ENCODE results near the gene IFT88.

The IFT88 gene

GRCh38 chr13:20716951-20717350 lies 150.0 kb downstream of the IFT88 start:
- peak; percentile 83 for DNase-seq (ENCODE audit: low spot score)

- DNase-seq (ENCODE audit: low spot score) = peak; percentile 48
Measured at GRCh38 chr13:20717581-20718542, 150.9 kb downstream of the IFT88 start.

- DNase-seq (ENCODE audit: low spot score) = no peak
Measured at GRCh38 chr13:20718958-20719566, 152.1 kb downstream of the IFT88 start.

- DNase-seq (ENCODE audit: low spot score) = no peak
Measured at GRCh38 chr13:20719783-20720182, 152.8 kb downstream of the IFT88 start.

GRCh38 chr13:20720499-20720898 lies 153.5 kb downstream of the IFT88 start:
- DNase-seq (ENCODE audit: low spot score) = no peak

- no peak for DNase-seq (ENCODE audit: low spot score)
Measured at GRCh38 chr13:20721058-20721453, 154.1 kb downstream of the IFT88 start.

GRCh38 chr13:20721454-20722357 lies 154.7 kb downstream of the IFT88 start:
- DNase-seq (ENCODE audit: low spot score) = no peak

GRCh38 chr13:20727856-20728255 lies 160.9 kb downstream of the IFT88 start:
- peak; percentile 23 for DNase-seq (ENCODE audit: low spot score)

GRCh38 chr13:20728579-20729311 lies 161.8 kb downstream of the IFT88 start:
- DNase-seq (ENCODE audit: low spot score) = peak; percentile 10

- peak; percentile 18 for DNase-seq (ENCODE audit: low spot score)
Measured at GRCh38 chr13:20729633-20730585, 163.0 kb downstream of the IFT88 start.

GRCh38 chr13:20738616-20739015 lies 171.7 kb downstream of the IFT88 start:
- no peak for DNase-seq (ENCODE audit: low spot score)

- DNase-seq (ENCODE audit: low spot score) = no peak
Measured at GRCh38 chr13:20740021-20740420, 173.1 kb downstream of the IFT88 start.
